Psoas muscle (tissue), 8 donors: ENCODE measurements around the gene DNAJB13. TPM values are rescaled to one million over a fixed set of nuclear protein-coding genes. Genes with fewer than 3 reads are reported as not detected.

Source experiments
- ATAC-seq, 4 donors: fragments of 200-7000 bp; cut with Tn5 transposase; one replicate each; pipeline ENCODE4 v1.9.1; 2020; ENCODE audit warnings: moderate library complexity in 3 of 4, mild to moderate bottlenecking in 2 of 4
- DNase-seq, 2 donors: peaks; one replicate each; pipeline ENCODE4 v3.0.0-alpha.2; 2020
- H3K27ac ChIP-seq: fragments of 200-600 bp; one replicate; pipeline ENCODE4 v1.8.0; 2022
- H3K27me3 ChIP-seq, 3 donors: fragments of 200-600 bp in 1 of 3; one replicate each; pipeline versions ENCODE4 v1.6.1 to v1.8.0; 2013 to 2022; ENCODE audit warnings: low read length in 2 of 3, mild to moderate bottlenecking in 2 of 3, moderate library complexity in 1 of 3; ENCODE audit not compliant: insufficient read depth in 3 of 3
- H3K36me3 ChIP-seq, 2 donors: fragments of 200-600 bp in 1 of 2; one replicate each; pipeline versions ENCODE4 v1.6.1 to v1.8.0; 2013 to 2022; ENCODE audit warnings: low read depth in 1 of 2, mild to moderate bottlenecking in 1 of 2, moderate library complexity in 1 of 2; ENCODE audit not compliant: insufficient read depth in 1 of 2
- H3K4me1 ChIP-seq: fragments of 200-600 bp; one replicate; pipeline ENCODE4 v1.8.0; 2022
- H3K4me3 ChIP-seq: fragments of 200-600 bp; one replicate; pipeline ENCODE4 v1.8.0; 2022; ENCODE audit warnings: mild to moderate bottlenecking
- H3K9me3 ChIP-seq: fragments of 200-600 bp; one replicate; pipeline ENCODE4 v1.8.0; 2022
- WGBS, 3 donors: extraction: QIAGEN DNeasy Blood & Tissue Kit; methylation state at CpG; one replicate each; pipeline versions ENCODE4 v1.1.6 to v1.1.7; 2013; 5-methylcytosine and 5-hydroxymethylcytosine counted together
- intact Hi-C, 2 donors: fragments of 100-400 bp; cut with DNase I; formaldehyde crosslinking; loops; one replicate each; pipeline versions ENCODE4 v1.11.0 to v1.14.2; 2022
- polyA plus RNA-seq, 3 donors: library from polyadenylated mRNA; stranded (reverse); fragments of 200-250 nt; gene quantifications; one replicate each; pipeline ENCODE4 v1.2.3, GENCODE V29; 2013
- total RNA-seq, 4 donors: library from RNA; stranded (reverse); fragmentation: NEBNext Ultra II Directional in 2 of 4; extraction: Animal tissue kit (Norgen Biotek cat#: 25700) in 2 of 4; gene quantifications; one replicate each; pipeline versions ENCODE4 v1.2.1 to v1.2.4, GENCODE V29; 2021 to 2023
- TF ChIP-seq, protein P1 (sequence below): fragments of 200-600 bp; IDR thresholded peaks from one replicate; pipeline ENCODE4 v1.8.0; 2022; ENCODE audit warnings: antibody characterized with exemption
- donor health status: healthy with polysubstance abuse.
- donor health status: DM: no; HTN: no; CAD: no; lungs with moderate emphysema.
- donor health status: Bipolar disorder and iron deficiency.
- donor health status: healthy.
- donor health status: DM: yes; HTN: yes; CAD: no.
- donor health status: DM: no; HTN: no; CAD: no.
- donor health status: DM: no; HTN: no; CAD: no.
- donor health status: DM: yes; HTN: yes; CAD: no.

Gene DNAJB13
- total and polyA plus RNA-seq, 7 donors: 0.03 TPM; not detected in 6

GRCh38 chr11:74010306-74011300 is 59.8 kb downstream of the DNAJB13 start:
- H3K27me3 ChIP-seq: no peaks in the 10 kb centered on the region
- intact Hi-C loops: loop anchor here in 1 of 2 donors (5.0 kb wide), 1 partner anchor 62 kb away; no protein-coding TSS in a partner anchor
- TF ChIP-seq, protein P1, sequence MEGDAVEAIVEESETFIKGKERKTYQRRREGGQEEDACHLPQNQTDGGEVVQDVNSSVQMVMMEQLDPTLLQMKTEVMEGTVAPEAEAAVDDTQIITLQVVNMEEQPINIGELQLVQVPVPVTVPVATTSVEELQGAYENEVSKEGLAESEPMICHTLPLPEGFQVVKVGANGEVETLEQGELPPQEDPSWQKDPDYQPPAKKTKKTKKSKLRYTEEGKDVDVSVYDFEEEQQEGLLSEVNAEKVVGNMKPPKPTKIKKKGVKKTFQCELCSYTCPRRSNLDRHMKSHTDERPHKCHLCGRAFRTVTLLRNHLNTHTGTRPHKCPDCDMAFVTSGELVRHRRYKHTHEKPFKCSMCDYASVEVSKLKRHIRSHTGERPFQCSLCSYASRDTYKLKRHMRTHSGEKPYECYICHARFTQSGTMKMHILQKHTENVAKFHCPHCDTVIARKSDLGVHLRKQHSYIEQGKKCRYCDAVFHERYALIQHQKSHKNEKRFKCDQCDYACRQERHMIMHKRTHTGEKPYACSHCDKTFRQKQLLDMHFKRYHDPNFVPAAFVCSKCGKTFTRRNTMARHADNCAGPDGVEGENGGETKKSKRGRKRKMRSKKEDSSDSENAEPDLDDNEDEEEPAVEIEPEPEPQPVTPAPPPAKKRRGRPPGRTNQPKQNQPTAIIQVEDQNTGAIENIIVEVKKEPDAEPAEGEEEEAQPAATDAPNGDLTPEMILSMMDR: no peak
- H3K9me3 ChIP-seq: no peaks in the 10 kb centered on the region
- no peak overlapping the region for H3K4me3 ChIP-seq
- peaks cover 34% of the 10 kb centered on the region for H3K4me1 ChIP-seq
- H3K36me3 ChIP-seq: peaks cover 0 to 13% of the 10 kb centered on the region in 2 donors
- H3K27ac ChIP-seq: peak overlapping the region; percentile 98
- no peak for DNase-seq
- WGBS, 3 donors: 60 to 89% (median 62%) methylated on average over 9 of the region's 9 CpGs
- no peak for ATAC-seq

DNA sequence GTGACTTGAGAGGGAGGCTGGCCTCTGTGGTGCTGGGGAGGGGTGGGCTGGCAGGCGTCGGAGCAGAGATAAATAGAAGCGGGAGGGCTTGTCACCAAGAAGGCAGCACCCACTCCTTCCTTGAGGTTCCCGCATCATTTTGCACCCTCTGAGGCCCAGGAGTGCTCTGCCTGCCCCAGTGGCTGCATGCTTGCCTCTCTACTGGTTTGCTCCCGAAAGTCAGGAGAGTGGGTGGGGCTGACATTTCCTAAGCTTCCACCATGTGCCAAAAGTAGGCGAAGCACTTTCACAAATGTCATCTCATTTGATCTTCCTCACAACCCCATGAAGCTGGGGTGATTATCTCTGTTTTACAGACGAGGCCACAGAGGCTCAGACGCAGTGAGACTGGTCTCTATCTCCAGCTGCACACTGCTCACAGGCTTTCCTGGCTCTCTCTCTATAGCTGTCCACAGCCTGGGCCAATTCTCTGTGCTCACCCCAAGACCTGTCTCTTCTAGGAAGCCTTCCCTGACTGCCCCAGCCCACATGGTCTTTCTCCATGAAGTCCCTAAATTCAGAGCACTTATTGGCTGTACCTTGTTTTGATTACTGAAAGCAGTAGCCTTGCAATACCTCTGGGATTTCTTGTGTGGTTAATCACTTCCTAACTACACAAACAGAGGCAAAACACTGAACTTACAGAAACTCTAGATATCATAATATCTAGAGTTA is 60.7 kb downstream of the DNAJB13 start:
- no peak overlapping the region for H3K4me3 ChIP-seq
- no peak for ATAC-seq
- TF ChIP-seq, protein P1: no peak
- H3K27ac ChIP-seq: peak overlapping the region; percentile 98
- peaks cover 28% of the 10 kb centered on the region for H3K4me1 ChIP-seq
- peaks cover 0 to 7% of the 10 kb centered on the region in 2 donors for H3K36me3 ChIP-seq
- intact Hi-C loops: loop anchor here in 1 of 2 donors (5.0 kb wide), 1 partner anchor 61 kb away; no protein-coding TSS in a partner anchor
- H3K27me3 ChIP-seq: no peaks in the 10 kb centered on the region
- 34 to 77% (median 57%) methylated on average over 8 of the region's 8 CpGs for WGBS, 3 donors
- DNase-seq: no peak
- no peaks in the 10 kb centered on the region for H3K9me3 ChIP-seq

DNA sequence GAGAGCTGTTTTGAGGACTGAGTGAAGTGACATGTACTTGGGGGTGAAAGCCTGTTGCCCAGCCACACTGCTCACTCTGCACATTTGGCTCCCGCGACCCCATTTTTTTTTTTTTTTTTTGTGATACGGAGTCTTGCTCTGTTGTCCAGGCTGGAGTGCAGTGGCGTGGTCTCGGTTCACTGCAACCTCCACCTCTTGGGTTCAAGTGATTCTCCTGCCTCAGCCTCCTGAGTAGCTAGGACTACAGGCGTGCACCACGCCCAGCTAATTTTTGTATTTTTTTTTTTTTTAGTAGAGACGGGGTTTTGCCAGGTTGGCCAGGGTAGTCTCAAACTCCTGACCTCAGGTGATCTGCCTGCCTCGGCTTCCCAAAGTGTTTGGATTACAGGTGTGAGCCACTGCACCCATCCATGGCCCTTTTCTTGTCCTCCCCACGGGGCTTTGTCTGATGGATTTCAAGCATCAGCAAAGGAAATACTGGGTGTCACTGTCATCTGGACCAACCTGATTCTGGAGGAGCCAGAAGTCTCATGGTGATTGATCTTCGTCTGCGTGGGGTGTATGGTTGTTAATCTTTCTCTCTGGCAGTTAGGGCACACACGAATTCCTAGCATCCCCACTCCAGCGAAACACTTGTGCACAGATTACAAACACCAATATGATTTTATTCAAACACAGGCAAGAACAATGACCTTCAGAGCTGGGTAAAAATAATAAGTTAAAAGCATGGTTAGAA is 61.4 kb downstream of the DNAJB13 start:
- Histone ChIP-seq H3K4me3 (no peak overlapping the region), H3K9me3 (no peaks in the 10 kb centered on the region), H3K27me3 (no peaks in the 10 kb centered on the region), H3K27ac (no peak overlapping the region), H3K36me3 (peaks cover 0 to 5% of the 10 kb centered on the region in 2 donors), H3K4me1 (peaks cover 25% of the 10 kb centered on the region)
- DNase-seq (no peak), ATAC-seq (no peak)
- TF ChIP-seq, protein P1: no peak
- intact Hi-C loops: loop anchor here in 1 of 2 donors (5.0 kb wide), 1 partner anchor 60 kb away; no protein-coding TSS in a partner anchor
- WGBS, 3 donors: 87 to 97% (median 88%) methylated on average over 13 to 14 of the region's 14 CpGs

- TF ChIP-seq, protein P1: no peak
- Histone ChIP-seq H3K27me3 (no peaks in the 10 kb centered on the region), H3K27ac (no peak overlapping the region), H3K4me1 (peaks cover 34% of the 10 kb centered on the region), H3K9me3 (no peaks in the 10 kb centered on the region), H3K4me3 (no peak overlapping the region), H3K36me3 (peaks cover 0 to 5% of the 10 kb centered on the region in 2 donors)
- DNase-seq: no peak
- intact Hi-C loops: loop anchor here in 1 of 2 donors (5.0 kb wide), 1 partner anchor 59 kb away; no protein-coding TSS in a partner anchor
- 93 to 94% (median 94%) methylated on average over 8 of the region's 8 CpGs for WGBS, 3 donors
- ATAC-seq: no peak
Measured at GRCh38 chr11:74013141-74013540, 62.3 kb downstream of the DNAJB13 start.
